Activated CD8-positive, alpha-beta memory T cell treated with anti-CD3 and anti-CD28 coated beads, Interleukin-2, amount 50 U/mL, for 24 hours (primary cell): ENCODE data around the gene SYT13.
A peak's percentile ranks its signal among the peaks of the same experiment; 100 is the strongest.

Experiments
- DNase-seq: peaks from one replicate; pipeline ENCODE4 v3.0.0-alpha.2; 2020; ENCODE audit errors: extremely low read depth

The SYT13 gene

DNA sequence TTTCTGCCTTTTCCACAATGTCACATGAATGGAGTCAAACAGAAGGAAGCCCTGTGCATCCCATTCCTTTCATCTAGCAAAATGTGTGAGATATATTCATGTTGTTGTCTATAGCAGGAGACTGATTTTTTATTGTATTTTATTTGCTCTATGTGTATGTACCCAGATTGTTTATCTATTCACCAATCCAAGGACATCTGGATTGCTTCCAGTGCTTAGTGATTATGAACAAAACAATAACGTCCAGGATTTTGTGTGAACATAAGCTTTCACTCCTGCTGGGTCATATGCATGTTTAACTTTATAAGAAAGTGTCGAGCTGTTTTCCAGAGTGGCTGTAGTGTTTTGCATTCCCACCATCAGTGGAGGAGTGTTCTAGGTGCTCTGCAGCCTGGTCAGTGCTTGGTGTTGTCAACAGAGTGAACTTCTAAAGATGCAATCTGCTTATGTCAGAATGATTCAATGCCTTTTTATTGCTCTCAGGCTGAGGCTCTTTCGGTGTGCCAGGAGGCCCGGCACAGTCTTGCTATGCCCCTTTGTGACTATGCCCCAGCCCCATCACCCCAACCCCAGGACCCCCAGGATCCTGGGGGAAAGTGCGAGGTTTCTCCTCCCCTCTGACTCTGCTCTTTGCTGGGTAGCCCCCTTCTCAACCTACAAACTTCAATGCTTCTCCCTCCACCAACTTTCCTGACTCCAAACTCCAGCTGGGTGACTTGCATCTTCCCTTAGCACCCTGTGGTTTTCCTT, 19.9 kb upstream of the SYT13 start:
- no peak for DNase-seq

DNA sequence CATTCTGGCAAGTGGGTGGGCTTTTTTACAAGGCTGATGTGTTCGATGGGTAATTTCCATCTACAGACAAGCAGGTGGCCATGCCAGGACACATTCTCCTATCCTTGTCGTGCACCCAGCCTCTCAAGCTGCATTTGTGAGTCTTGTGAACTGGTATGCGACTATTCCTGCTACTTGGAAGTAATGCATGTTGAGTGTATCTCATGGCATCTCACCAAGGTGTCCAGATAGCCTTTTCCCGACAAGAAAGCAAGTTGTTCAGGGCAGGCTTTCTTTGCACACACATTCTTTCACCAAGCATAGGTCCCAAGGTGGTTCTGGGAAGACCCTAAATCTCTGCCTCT, 18.8 kb upstream of the SYT13 start:
- no peak for DNase-seq

DNA sequence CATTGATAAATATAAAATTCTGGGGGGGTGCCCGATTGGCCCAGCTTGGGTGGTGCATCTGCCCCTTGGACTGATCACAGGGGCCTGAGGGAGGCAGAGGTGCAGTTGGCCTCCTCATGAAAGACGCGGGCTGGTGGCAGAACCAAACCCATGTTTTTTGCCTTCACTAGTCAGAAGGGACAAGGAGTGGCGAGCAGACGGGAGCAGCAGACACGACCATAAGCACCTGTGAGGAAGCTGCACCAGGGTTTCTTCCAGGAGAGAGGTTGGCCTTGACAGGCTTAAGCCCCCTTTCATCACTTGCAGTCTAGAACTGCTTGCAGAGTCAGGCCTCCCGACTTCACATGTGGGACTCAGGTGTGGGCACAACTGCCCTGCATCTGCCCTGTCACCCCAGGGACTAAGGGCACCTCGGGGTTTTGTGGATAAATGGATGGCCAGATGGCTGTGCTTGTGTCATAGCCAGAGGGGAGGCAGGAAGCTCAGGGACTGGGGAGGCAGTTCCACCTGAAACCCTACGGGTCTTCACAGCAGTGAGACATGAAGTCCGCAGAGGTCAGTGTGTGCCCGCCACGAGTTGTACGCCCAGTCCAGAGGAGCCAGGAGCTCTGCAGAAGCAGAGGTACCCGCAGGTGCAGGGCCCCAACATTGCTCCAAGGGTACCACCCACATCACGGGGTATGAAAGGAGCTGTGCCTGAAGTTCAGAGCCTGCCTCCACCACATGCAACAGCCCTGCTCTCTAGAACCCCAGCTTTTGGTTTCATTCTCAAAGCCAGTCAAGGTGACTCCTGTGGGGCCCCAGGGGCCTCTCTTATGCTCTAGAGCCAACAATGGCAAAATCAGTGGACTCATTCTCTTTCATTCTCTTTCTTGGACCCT, 18.2 kb upstream of the SYT13 start:
- no peak for DNase-seq

DNA sequence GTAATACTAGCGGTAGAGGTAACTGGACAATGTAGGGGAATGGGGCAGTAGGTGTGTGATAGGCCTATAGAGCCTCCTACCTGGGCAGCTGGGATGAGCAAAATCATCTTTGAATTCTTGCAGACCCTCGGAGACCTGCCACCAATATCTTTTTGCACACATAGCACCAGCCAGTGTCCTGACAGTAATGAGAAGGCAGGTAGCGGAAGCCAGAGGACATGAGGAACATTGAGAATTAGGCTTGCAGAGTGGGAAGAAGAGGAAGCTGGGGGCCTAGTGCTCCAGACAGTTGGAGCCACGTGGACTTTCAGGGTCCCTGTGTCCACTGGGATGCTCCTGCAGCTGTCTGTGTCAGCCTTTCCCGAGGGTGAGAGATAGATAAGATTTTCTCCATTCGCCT, 17.2 kb upstream of the SYT13 start:
- no peak for DNase-seq

DNA sequence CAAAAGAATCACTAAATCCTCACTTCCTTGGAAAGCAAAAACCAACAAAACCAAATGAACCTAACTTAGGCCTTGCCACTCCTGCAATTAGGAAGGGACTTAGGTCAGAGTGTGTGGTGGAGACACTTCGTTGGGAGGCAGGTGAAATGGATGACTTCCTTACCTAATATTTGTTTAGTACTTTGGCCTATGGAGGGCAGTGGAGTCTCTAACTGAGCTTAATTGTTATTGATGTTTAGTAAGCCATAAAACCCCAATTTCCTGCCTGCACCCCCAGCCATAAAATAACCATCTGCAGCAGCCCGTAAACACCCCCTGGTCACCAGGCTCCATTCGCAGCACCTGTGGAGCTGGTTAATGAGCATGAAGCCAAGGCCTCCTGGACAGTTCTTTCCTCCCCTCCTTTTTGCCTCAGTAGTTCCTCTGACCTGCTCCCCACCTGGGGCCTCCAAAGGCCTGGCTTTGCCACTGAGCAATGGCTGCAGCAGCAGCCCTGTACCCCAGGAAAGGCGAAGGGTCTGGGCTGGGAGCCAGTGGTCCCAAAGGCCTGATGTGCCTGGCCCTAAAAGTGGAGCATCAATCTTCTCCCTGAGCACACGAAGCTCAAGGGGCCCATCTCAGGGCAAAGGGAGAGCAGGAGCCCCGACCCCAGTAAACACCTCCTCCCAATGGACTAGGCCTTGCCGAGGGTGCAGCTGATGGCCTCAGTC, 15.6 kb upstream of the SYT13 start:
- DNase-seq = no peak

DNA sequence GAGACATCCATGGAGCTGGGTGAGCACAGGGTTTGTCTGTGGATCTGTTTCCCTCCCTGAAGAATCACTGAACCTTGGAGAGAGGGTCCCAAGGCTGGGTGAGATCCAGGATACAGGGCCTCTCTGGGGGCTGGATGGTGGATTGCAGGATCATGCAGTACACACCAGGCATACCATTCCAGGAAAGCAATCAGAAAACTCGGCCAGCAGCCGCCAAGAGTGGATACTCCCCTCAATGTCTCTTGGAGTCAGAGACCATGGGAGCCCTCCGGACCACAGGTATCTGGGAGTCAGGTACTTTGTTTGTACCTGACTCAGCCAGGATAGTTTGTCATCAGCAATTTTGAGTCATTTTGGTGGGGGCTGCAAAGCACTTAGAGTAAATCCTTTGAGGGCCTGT, 14.6 kb upstream of the SYT13 start:
- no peak for DNase-seq

DNA sequence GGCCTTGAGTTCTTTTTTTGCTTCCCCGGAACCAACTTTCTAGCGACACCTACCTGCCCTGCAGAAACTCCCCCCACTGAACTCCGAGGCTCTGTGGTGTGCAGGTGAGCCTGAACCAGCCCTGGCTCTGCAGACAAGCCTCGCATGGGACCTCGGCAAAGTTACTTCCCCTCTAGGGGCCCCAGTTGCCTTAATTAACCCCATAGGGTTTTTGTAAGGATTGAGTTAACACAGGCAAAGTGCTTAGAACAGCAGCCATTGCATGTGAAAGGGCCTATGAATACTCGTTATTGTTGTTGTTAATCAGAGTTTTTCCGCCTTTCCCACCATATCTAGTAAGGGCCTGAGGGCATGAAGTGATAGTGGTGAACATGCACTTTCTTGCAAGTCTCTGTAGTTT, 12.6 kb upstream of the SYT13 start:
- DNase-seq = no peak

DNA sequence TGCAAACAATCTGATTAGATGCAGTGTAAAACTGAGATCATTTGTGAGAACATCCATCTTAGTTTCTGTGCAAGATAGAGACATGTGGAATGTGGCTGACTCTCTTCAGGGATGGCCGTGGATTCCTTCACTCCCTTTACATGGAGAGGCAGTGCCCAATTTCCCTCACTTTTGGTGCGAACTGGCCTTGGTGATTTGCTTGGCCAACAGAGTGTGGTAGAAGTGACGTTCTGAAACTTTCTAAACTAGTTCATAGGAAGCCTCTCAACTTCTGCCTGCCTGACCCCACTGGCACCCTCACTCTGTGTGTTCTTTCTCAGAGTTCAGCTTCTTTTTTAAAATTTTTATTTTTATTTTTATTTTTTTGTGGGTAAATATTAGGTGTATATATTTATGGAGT, 9.9 kb upstream of the SYT13 start:
- no peak for DNase-seq

DNA sequence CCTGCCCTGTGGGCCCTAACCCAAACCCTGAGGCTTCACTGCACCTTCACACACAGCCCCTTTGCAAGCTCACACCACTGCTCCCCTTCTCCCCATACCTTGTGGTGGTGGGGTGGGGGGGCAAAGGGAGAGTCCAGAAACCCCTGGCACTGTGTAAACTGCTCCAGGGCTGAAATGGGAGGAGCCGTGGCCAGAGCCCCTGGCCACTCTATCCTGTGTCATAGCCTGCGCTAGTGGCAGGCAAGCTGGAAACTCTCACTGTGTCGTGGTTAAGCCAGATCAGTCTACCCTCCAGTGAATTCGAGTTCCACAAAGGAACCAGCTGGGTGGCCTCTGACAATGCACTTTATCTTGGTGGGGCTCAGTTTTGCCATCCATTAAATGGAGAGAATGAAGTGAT, 8.4 kb upstream of the SYT13 start:
- no peak for DNase-seq

DNA sequence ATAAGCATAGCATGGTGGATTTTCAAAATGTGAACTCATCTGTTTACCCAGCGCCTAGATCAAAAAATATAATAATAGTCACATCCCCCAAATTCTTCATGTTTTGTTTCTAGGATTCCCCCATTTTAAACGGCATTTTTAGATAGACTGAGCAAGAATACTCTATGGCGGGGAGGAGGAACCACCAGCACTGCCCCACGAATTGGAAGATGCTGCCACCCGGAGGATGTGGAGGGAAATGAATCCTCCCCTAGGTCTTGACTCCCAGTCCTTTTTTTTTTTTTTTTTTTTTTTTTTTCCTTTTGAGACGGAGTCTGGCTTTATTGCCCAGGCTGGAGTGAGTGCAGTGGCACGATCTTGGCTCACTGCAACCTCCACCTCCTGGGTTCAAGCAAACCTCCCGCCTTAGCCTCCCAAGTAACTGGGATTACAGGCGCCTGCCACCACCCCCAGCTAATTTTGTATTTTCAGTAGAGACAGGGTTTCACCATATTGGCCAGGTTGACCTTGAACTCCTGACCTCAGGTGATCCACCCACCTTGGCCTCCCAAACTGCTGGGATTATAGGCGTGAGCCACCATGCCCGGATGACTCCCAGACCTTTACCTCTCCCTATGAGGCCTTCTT, 7.5 kb upstream of the SYT13 start:
- peak; percentile 27 for DNase-seq

DNA sequence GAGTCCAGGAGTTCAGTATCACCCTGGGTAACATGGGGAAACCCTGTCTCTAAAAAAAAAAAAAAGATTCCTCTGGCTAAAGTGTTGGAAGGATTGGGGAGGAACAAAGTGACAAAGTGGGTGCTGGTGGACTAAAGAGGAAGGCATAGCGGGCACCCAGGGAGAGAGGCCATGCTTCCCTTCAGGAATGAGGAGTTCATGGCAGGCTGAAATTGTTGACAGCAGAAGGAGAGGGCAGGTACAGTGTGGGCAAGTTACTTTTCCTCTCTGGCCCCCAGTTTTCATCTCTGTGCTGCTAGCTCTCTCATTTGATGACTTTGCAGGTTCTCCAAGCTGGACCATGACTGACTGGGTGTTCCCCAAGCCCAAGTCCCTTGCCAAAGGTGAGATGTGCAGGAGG, 4.4 kb upstream of the SYT13 start:
- no peak for DNase-seq

DNA sequence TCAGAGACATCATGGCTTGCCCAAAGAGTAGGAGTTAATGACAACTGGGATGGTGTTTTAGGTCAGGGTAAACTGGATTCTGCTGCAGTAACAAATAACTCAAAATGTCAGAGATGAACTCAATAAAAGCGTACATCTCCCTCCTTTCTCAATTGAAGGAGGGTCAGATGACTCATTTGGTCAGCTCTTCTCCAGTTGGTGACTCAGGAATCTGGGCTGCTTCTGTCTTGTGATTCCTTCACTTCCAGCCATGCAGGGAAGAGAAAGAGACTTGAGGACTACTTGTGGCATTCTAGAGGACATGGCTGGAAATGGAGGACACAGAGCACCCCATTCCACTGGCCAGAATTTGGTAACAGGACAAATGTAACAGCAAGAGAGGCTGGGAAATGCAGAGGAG, 3.2 kb upstream of the SYT13 start:
- no peak for DNase-seq

DNA sequence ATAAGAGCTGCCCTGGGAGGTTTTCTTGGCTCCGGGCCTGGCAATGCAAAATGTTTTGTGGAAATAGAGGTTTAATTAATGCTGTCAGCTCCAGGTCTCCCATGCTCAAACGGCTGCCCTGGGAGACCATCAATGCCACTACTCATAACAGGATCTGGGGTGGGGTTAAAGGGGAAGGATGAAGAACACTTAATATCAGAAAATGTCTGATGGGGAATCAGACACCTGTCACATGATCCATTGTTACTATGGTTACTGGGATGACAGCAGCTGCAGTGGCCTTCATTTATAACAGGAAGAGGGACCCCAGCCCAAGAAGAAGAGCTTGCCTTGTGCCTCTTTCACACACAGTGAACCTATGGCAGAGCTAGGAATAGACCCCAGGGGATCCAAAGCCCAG, 2.2 kb upstream of the SYT13 start:
- DNase-seq = no peak

DNA sequence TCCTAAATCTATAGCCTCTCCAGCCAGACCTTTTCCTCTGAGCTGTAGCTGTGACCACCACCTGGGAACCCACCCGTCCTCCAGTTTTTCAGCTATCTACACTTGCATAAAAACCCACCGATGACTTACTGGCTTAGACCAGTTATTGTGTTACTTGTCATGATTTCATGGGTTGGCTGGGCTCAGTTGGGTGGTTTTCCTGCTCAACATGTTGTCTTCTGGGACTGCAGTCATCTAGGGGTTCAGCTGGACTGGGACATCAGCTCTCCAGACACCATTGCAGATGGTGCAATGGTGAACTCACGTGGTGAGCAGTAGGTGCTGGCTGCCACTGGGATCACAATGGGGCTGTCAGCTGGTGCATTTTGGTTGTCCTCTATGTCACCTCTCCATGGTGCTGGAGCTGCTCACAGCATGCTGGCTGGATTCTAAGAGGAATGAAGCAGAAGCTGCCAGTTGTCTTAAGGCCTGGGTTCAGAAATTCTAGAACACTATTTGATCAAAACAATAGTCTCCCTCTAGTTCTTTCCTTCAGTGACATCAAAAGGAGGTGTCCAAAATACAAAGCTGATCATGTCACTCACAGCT, 1.3 kb upstream of the SYT13 start:
- DNase-seq = no peak

DNA sequence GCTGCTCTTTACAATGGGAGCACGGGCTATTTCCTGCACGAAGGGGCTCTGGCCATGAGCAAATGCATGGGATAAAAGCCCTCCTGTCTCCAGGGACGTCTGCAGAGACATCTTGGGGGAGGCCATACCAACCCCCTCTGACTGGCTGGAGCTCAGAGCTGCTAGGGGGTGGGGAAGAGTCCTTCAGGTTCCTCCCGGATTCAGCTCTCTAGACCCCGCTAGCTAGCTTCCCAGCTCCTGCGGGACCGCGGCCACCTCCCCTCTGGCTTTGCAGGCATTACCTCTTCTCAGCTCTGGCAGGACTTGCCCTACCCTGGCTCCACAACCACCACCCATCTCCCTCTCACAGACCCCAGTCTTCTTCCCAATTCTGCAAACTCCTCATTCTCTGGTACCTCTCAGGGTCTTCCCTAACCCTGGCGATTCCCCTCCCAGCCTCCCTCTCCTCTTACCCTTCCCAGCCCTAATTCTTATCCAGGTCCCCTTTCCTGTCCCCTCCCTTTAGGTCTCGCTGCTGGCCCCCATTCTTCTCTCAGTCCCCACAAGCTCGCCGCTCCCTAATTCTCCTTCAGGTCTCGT, 802 bp downstream of the SYT13 start:
- DNase-seq = no peak

DNA sequence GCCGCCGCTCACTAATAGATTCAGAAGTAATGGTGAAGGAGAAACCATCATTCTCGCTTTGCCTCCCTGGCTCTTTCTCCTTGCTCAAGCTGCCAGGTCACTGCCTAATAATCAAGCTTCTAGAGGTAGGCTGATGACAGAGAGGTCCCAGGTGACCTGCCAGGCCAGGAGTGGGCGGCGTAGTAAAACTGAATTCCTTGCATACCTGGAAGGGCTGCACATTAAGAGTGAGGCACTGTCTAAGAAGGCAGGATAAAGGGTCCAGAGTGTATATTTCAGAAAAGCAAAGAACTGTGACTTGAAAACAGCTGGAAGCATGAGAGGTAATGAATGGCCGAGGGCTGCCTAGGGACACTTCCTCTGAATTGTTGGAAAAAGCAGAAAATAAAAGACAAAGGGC, 4.1 kb downstream of the SYT13 start:
- DNase-seq = no peak

DNA sequence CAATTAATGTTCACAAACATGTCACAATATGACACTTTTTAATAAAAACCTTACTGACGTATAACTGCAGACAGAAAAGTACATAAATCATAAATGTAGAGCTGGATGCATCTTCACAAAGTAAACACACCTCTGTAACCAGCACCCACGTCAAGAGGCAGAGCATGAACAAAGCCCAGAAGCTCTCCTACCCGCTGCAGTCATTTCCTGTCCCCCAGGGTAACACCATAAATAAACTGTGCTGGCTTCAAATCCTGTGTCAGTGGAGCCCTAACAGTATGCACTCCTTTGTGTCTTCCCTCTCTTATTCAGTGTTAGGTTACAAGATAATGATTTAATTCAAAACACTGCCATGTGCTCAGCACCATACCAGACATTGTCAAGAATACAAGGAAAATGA, 5.7 kb downstream of the SYT13 start:
- DNase-seq = no peak

DNA sequence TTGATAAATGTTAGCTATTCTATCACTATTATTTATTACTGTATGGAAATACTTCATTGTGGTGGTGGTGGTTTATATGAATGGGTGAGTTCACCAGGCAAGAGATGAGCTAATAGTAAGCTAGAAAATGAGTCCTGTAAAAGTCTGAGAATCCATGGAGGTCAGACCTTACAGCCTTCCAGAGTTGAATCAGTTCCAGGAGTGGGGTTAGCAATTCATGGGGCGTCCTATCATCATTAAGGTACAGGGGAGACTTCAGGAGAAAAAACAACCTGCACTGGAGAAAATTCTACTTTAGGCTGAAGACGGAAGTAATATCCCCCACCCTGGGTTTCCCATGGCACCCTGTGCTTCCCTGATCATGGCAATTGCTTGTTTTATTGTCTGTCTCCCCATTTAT, 6.5 kb downstream of the SYT13 start:
- DNase-seq = no peak

DNA sequence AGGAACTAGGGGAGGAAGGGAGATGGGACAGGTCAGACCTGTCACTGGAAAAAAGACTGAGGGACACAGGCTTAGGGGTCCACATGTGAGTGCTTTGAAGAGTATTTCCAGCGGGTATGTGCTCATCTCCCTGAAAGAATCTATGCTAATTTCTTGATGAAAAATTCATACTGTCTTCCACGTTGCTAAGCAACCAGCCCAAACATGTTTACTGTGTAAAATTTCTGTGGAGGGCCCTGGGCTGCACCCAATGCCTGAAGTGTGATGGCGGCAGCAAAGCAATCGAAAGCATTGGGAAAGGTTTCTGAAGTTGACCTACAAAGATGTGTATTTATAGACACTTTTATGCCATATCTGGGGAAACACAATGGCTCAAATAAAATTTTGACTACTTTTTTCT, 7.4 kb downstream of the SYT13 start:
- DNase-seq = no peak

DNA sequence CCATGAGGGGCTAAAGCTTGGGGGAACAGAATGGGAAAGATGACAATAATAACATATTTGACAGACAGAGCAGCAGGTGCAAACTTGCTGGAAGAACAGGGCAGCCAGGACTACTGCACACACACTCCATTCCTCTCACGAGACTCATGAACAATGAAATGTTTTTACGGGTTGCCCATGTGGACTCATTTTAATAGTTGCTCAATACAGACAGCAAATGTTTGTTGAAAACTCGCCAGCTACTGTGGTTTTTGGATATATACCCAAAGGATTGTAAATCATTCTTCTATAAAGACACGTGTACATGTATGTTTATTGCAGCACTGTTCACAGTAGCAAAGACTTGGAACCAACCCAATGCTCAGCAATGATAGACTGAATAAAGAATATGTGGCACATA, 10.3 kb downstream of the SYT13 start:
- DNase-seq = no peak

DNA sequence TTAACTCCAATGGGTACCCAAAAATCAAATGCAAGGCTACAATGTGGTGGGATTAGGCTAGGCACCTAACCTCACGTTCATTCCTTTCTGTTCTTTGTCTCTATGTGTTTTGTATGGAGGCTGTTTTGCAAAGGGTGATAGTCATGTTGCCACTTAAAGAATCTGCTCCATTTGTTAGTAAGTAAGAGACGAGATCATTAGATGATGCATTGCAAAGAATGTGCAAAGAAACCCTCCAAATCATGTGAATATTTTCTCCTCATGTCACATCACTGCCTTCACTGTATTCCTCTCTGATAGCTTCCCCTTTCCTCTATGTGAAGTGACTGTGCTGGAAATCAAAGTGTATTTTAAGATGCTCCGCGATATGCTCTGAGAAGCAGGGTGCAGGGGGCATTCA, 11.9 kb downstream of the SYT13 start:
- no peak for DNase-seq

DNA sequence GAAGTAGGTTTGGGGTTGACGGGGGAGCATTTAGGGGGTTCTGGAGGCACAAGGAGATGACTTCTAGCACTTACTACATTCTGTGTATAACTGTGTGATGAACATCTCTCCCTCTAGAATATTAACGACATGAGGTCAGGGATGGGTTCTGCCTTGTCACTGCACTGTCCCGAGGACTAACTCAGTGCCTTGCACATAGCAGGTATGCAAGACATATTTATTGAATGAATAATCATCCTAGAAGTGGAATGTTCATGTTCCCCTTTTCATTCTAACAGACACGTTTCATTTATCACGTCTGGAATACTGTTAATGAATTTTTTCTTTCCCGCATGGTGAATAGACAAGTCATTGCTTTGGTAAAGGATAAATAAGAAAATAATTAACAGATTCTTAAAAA, 12.6 kb downstream of the SYT13 start:
- no peak for DNase-seq
